HG03103 (cell line): ENCODE measurements around the gene COPRS.
"Not testable (repeated sequence)": the region's sequence is repeated elsewhere in the genome, so short reads cannot be mapped to it uniquely, and the experiment has no call there.

Source experiments
- ATAC-seq: cut with Tn5 transposase; IDR thresholded peaks from one replicate; pipeline ENCODE4 v1.9.1; 2021; ENCODE audit warnings: low read depth; ENCODE audit not compliant: unreplicated experiment

Gene COPRS

GRCh38 chr17:31811101-31811500 is 47.9 kb downstream of the COPRS start:
- no peak for ATAC-seq

- not testable (repeated sequence) for ATAC-seq
Measured at GRCh38 chr17:31809876-31810275, 49.2 kb downstream of the COPRS start.

- no peak for ATAC-seq
Measured at GRCh38 chr17:31808521-31809050, 50.5 kb downstream of the COPRS start.

- no peak for ATAC-seq
Measured at GRCh38 chr17:31807846-31808245, 51.2 kb downstream of the COPRS start.

- no peak for ATAC-seq
Measured at GRCh38 chr17:31806921-31807320, 52.1 kb downstream of the COPRS start.

GRCh38 chr17:31803494-31804213 is 55.4 kb downstream of the COPRS start:
- ATAC-seq: no peak

GRCh38 chr17:31802502-31802901 is 56.5 kb downstream of the COPRS start:
- ATAC-seq: no peak
